Renal cortical epithelial cell (primary cell): Measurements from ENCODE around the gene IRF8. TPM values are rescaled to one million over a fixed set of nuclear protein-coding genes. Genes with fewer than 3 reads are reported as not detected.
A peak's percentile ranks its signal among the peaks of the same experiment; 100 is the strongest.
"Not testable (repeated sequence)": the region's sequence is repeated elsewhere in the genome, so short reads cannot be mapped to it uniquely, and the experiment has no call there.

ENCODE experiments used
- DNase-seq: peaks from one replicate; pipeline ENCODE4 v3.0.0-alpha.2; 2011; ENCODE audit warnings: low read depth
- total RNA-seq: library from RNA; depleted of rRNA; stranded (reverse); fragments of >200 nt; gene quantifications from 2 replicates; pipeline ENCODE4 v1.2.3, GENCODE V29; 2014

IRF8 gene
- total RNA-seq, 1 donor from 2014 or later: 1.0 TPM

GRCh38 chr16:85934210-85934609, 35.2 kb downstream of the IRF8 start:
- DNase-seq: no peak

DNA sequence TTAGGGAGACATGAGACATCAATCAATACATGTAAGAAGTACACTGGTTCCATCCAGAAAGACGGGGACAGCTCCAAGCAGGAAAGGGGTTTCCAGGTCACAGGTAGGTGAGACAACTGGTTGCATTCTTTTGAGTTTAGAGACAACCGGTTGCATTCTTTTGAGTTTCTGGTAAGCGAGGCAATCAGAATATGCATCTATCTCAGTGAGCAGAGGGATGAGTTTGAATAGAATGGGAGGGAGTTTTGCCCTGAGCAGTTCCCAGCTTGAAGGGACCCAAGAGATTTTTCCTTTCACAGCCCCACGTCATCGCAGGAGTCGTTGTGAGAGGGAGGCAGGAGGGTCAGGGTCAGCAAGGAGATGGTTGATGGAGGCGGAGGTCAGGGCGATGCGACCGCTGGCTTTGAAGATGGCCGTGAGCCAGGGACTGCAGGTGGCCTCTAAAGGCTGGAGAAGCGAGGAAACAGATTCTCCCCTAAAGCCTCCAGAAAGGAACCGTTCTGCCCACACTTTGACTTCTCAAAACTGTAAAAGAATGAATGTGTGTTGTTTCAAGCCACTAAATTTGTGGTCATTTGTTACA, 36.5 kb downstream of the IRF8 start:
- no peak for DNase-seq

GRCh38 chr16:85935974-85936760, 37.2 kb downstream of the IRF8 start:
- no peak for DNase-seq

GRCh38 chr16:85936816-85937215, 37.9 kb downstream of the IRF8 start:
- peak; percentile 89 for DNase-seq

DNA sequence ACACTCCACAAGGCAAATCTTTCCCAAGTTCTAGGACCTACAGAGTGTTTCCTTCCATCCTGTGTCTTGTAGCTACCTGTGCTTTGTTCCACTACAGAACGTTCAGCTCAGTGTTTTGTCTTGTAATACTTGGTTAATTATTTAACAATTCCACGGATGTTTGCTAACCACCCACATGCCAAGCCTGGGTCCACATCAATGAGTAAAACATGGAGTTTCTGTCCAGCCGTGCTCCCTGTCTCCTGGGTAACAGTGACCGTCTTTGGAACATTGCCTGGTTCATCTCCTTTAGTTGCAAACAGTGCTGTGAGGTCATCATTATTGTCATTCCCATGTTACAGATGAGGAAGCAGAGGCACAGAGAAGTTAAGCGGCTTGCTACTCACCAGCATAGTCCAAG, 41.3 kb downstream of the IRF8 start:
- DNase-seq: peak; percentile 98

GRCh38 chr16:85941863-85942644, 43.1 kb downstream of the IRF8 start:
- no peak for DNase-seq

DNA sequence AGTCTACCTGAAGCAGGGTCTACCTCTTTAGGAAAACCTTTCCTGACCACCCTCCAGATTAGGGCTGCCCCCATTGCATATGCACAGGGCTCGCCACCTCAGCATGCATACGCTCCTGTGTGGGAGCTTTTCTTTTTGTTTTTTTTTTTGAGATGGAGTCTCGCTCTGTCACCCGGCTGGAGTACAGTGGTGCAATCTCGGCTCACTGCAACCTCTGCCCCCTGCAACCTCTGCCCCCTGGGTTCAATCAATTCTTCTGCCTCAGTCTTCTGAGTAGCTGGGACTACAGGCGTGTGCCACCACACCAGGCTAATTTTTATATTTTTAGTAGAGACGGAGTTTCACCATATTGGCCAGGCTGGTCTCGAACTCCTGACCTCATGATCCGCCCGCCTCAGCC, 43.7 kb downstream of the IRF8 start:
- not testable (repeated sequence) for DNase-seq

DNA sequence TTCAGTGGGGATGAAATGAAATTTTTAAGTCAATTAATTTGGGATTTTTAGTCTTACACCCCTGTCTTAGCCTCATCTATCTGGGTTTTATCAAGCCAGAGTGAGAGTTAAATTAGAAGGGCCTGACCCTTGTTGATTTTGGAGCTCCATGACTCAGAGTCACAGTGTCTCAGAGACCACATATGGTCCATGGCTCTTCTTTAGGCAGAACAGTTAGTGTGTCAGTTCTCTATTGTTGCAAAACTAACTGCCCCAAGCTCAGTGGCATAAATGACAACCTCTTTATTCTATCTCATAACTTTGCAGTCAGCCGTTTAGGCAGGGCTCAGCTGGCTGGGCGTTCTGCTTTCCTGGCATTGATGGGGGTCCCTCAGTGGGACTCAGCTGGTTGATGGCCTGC, 44.7 kb downstream of the IRF8 start:
- DNase-seq: no peak

DNA sequence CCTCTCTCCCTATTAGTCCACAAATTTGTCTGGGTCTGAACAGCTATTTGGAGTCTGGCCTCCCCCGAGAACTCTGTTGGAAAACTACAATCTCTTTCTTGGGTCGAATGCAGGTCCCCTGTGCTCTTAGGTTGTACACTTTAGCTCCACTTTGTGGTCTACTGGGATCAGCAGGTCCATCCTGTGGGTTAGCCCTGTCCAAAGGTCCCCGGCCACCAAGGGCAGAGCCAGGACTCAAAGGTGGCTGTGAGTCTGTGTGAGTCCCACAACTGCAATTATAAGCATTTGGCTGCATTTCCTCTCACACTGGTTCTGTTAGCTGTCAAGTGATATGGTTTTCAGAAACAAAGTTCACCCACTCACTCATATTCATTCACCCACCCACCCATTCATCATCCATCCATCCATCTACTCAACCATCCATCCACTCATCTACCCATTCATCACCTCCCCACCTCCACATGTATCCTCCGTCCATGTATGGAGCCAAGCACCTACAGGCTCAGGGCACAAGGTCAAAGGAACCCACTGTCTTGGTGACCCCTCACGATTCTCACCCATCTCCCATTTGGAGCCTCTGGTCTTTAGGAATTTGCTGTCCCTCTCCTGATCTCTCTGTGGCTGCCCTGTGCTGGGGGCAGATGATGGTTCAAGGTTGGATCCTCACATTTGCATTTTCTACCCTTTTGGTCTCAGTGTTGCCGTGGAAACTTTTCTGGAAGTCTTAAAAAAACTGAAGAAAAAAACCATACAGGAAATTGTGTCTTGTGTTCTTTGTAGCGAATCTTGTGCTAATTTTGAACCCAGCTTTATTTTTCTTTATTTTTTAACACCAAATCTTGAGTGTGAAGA, 45.8 kb downstream of the IRF8 start:
- no peak for DNase-seq

GRCh38 chr16:85945424-85945751, 46.4 kb downstream of the IRF8 start:
- no peak for DNase-seq

DNA sequence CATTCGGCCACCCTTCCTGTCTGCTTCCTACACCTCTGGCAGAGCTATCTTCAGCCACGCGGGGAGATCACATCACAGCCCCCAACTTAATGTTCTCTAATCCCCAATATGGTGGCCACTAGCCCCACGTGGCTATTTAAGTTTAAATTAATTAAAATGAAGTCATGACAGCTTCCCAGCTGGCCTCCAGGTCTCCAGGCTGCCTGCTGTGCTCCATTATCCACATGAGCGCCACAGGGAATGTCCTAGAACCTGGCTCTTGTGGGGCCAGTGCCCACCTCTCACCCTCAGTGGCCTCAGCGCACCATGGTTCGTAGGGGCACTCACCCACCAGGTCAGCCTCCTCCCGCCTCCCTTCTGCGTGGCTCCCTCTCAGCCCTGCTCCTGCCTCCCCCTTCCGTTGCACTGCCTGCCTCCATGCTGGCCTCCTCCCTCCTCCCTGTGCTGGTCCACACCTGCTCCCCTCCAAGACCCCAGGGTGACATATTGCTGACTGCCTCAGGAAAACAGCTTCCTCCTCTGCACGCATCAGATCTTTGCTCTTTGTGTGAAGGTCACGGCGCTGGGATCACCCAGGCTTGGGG, 47.7 kb downstream of the IRF8 start:
- no peak for DNase-seq

DNA sequence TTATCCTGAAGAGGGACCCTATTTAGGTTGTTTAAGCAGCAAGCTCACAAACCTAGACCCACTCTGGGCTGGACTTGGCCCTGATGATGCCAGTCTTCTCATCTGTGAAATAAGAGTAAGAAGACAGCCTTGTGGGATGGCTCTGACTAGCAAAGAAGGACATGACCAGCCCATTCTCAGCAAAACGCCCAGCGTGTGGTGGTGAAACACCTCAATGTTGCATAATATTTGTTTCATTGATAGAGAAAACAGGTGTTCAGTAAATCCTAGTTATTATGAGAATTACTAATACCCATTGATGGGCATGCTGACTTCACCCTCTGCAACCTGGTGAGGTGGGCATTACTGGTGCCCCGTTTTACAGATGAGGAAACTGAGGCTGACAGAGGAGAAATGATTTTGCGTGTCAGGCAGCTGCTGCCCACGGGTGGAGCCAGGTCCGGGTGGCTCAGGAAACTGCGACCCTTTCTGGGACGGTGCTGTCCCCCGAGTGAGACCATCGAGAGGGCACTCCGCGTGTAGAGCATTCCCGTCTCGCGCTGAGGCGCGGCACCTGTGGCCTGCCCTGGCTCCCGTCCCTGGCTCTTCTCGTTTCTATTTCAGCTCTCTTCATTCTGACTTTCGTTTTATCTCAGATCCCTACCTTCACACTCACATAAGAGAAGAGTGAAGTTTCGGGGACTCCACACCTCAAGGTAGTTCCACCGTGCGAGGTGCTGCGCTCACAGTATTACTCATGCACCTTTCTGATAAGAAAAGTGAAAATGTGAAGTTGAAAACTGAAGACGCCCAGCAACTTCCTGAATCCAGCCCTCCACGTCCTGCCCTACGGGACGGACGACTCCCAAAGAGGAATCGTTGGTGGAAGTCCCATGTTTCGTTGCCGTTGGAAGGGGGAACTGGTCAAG, 48.5 kb downstream of the IRF8 start:
- DNase-seq: no peak

GRCh38 chr16:85948138-85948509, 49.2 kb downstream of the IRF8 start:
- DNase-seq: no peak

- no peak for DNase-seq
These were observed 49.8 kb downstream of the IRF8 start for GRCh38 chr16:85948616-85949265.

- DNase-seq: no peak
These were observed 51.4 kb downstream of the IRF8 start for GRCh38 chr16:85950136-85950918.

- DNase-seq: no peak
These were observed 53.2 kb downstream of the IRF8 start for GRCh38 chr16:85952197-85952596.

GRCh38 chr16:85952811-85953210, 53.8 kb downstream of the IRF8 start:
- no peak for DNase-seq

- DNase-seq: no peak
These were observed 56.1 kb downstream of the IRF8 start for GRCh38 chr16:85954927-85955519.

DNA sequence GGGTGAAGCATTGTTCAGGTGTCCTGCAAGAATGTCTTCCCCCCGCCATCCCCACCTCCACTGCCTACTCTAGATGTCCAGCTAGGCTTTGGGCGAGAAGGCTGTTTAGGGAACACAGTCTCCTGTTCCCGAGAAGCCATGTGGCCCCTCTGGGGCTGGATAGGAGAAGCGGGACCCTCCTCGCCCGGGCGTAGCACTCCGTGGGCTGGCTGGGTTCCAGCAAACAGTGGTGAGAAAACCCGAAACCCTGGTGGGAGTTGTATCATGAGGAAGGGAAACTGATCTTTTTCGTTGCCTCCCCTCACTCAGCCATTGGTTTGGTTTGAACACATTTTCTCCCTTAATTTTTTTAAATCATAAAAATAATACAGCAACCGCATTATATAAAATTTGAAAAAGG, 56.6 kb downstream of the IRF8 start:
- no peak for DNase-seq
